ENCODE data around the gene ABHD1.

The ABHD1 gene

GRCh38 chr2:27136751-27137150 is 13.1 kb downstream of the ABHD1 start:
- DNase-seq (ENCODE audit: low read depth), result no peak

GRCh38 chr2:27137322-27137935 is 13.8 kb downstream of the ABHD1 start:
- DNase-seq (ENCODE audit: low read depth), result no peak

GRCh38 chr2:27138111-27138510 is 14.5 kb downstream of the ABHD1 start:
- DNase-seq (ENCODE audit: low read depth), result no peak

GRCh38 chr2:27139310-27139709 is 15.7 kb downstream of the ABHD1 start, which contains the start of gene PRR30:
Gene PRR30 (minus strand): TSS chr2:27139410. CDS start chr2:27138329, 1,081 bp downstream.
- DNase-seq (ENCODE audit: low read depth), result no peak

- DNase-seq (ENCODE audit: low read depth), result no peak
Measured at GRCh38 chr2:27143285-27143684, 19.7 kb downstream of the ABHD1 start.

GRCh38 chr2:27145682-27146081 is 22.1 kb downstream of the ABHD1 start:
- no peak for DNase-seq (ENCODE audit: low read depth)

GRCh38 chr2:27147935-27148334 is 24.3 kb downstream of the ABHD1 start:
- no peak for DNase-seq (ENCODE audit: low read depth)

- no peak for DNase-seq (ENCODE audit: low read depth)
Measured at GRCh38 chr2:27148801-27149439, 25.3 kb downstream of the ABHD1 start, which contains the start of gene TCF23. Gene TCF23 (plus strand): TSS chr2:27149004. CDS start chr2:27149134, 130 bp downstream.

GRCh38 chr2:27149570-27150405 is 26.2 kb downstream of the ABHD1 start:
- DNase-seq (ENCODE audit: low read depth), result no peak

GRCh38 chr2:27150639-27151230 is 27.1 kb downstream of the ABHD1 start:
- no peak for DNase-seq (ENCODE audit: low read depth)

- no peak for DNase-seq (ENCODE audit: low read depth)
Measured at GRCh38 chr2:27152102-27152795, 28.6 kb downstream of the ABHD1 start.

- no peak for DNase-seq (ENCODE audit: low read depth)
Measured at GRCh38 chr2:27152796-27153464, 29.3 kb downstream of the ABHD1 start.

- no peak for DNase-seq (ENCODE audit: low read depth)
Measured at GRCh38 chr2:27154488-27154887, 30.9 kb downstream of the ABHD1 start.

GRCh38 chr2:27155069-27155520 is 31.5 kb downstream of the ABHD1 start:
- no peak for DNase-seq (ENCODE audit: low read depth)

GRCh38 chr2:27158468-27158867 is 34.9 kb downstream of the ABHD1 start:
- no peak for DNase-seq (ENCODE audit: low read depth)

- DNase-seq (ENCODE audit: low read depth), result no peak
Measured at GRCh38 chr2:27159271-27159670, 35.7 kb downstream of the ABHD1 start.

- DNase-seq (ENCODE audit: low read depth), result no peak
Measured at GRCh38 chr2:27160191-27160590, 36.6 kb downstream of the ABHD1 start.

- DNase-seq (ENCODE audit: low read depth), result no peak
Measured at GRCh38 chr2:27162151-27163121, 38.8 kb downstream of the ABHD1 start.

GRCh38 chr2:27164960-27165763 is 41.5 kb downstream of the ABHD1 start:
- DNase-seq (ENCODE audit: low read depth), result no peak

All from stimulated activated CD8-positive, alpha-beta memory T cell treated with anti-CD3 and anti-CD28 coated beads, Interleukin-15, amount 100 ng/mL, for 24 hours (primary cell).